ENCODE measurements around the gene PDGFRB. TPM values are rescaled to one million over a fixed set of nuclear protein-coding genes. Genes with fewer than 3 reads are reported as not detected.

PDGFRB gene
- total and polyA plus RNA-seq, 2 experiments from 2014 or later: 4.2 to 5.3 TPM

DNA sequence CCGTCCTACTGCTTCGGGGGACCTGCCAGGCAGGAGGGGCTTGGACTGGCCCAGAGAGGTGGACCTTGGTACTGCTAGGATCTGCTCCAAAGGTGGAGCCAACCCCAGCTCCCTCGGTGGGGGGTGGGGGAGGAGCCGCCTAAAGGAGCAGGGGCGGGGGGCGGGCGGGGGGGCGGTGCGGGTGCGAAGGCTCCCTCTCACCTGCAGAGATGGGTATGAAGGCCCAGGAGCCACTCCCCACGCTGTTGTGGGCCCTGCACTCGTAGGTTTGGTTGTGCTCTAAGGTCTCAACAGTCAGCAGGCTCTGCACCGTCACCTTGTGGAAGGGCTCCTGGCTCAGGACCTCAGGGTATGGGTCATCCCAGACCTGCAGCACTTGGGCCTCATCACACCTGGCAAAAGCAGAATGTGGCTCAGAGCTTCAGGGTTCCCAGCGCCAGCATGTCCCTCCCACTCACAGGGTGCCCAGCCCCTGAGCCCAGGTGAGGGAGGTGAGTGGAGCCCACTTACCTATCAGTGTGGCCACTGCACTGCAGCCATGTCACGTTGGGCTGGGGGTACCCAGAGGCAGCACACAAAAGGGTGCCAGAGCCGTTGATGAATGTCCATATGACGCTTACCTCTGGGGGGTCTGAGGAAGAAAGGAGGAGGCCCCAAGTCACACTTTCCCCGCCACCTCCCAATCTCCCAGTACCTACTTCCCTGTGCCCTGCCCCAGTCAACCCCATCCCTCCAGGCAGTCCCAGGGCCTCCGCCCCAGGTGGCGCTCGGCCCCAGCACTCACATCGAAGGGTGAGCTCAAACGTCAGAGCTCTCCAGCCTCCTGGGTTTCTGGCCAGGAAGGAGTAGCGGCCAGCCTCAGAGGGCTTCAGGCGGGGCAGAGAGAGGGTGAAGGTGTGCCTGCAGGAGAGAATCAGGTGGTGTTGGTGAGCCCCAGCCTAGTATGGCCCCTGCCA, 85.7 kb downstream of the PDGFRB start:
- DNase-seq (ENCODE audit: low read depth in 1 of 2, low spot score in 1 of 2): peak in 1 of 2 donors; percentile 17
- TF ChIP-seq, protein P1, sequence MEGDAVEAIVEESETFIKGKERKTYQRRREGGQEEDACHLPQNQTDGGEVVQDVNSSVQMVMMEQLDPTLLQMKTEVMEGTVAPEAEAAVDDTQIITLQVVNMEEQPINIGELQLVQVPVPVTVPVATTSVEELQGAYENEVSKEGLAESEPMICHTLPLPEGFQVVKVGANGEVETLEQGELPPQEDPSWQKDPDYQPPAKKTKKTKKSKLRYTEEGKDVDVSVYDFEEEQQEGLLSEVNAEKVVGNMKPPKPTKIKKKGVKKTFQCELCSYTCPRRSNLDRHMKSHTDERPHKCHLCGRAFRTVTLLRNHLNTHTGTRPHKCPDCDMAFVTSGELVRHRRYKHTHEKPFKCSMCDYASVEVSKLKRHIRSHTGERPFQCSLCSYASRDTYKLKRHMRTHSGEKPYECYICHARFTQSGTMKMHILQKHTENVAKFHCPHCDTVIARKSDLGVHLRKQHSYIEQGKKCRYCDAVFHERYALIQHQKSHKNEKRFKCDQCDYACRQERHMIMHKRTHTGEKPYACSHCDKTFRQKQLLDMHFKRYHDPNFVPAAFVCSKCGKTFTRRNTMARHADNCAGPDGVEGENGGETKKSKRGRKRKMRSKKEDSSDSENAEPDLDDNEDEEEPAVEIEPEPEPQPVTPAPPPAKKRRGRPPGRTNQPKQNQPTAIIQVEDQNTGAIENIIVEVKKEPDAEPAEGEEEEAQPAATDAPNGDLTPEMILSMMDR (IDR thresholded peaks at IDR 0.05; ENCODE audit: low read depth, low read length): no peak
- Histone ChIP-seq H3K4me3 (no peak overlapping the region), H3K4me1 (ENCODE audit: low read depth) (no peaks in the 10 kb centered on the region), H3K36me3 (no peaks in the 10 kb centered on the region), H3K27ac (no peak overlapping the region), H3K9me3 (ENCODE audit: low read depth) (no peaks in the 10 kb centered on the region), H3K27me3 (no peaks in the 10 kb centered on the region)

DNA sequence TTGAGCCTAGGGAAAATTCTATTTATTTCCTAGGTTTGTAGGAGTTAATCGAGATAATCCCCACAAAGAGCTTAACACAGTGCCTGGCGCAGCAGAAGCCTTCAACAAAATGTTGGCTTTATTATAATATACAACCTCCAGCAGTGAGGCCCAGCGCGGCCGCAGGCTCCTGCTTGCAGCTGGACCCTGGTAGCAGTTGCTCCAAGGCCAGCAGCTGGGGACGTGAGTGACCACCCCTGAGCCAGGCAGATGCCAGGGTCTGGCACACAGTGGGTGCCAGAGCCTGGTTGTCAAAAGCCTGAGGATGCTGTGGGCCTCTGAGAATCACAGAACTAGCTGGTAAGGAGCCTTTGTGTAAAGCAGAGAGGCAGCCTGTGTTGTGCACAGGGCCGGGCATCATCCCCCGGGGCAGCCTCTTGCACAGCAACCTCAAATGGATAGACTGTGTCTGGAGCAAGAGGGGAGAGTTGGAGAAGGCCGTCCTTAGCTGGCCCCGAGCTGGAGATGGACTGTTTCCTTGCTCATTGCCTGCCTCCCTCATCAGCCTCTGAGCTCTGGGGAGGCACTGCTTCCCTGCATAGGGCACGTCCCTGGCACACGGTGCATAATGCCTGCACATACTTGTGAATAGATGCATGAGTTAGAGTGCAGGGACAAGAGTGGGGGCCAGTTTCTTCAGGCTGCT, 86.5 kb downstream of the PDGFRB start:
- H3K4me1 ChIP-seq (ENCODE audit: low read depth): no peaks in the 10 kb centered on the region
- H3K36me3 ChIP-seq: no peaks in the 10 kb centered on the region
- H3K27me3 ChIP-seq: no peaks in the 10 kb centered on the region
- H3K4me3 ChIP-seq: no peak overlapping the region
- no peak overlapping the region for H3K27ac ChIP-seq
- TF ChIP-seq, protein P1 (IDR thresholded peaks at IDR 0.05; ENCODE audit: low read depth, low read length): no peak
- no peaks in the 10 kb centered on the region for H3K9me3 ChIP-seq (ENCODE audit: low read depth)
- DNase-seq (ENCODE audit: low read depth in 1 of 2, low spot score in 1 of 2): no peak

GRCh38 chr5:150068472-150068871, 87.2 kb downstream of the PDGFRB start:
- no peaks in the 10 kb centered on the region for H3K27me3 ChIP-seq
- H3K4me3 ChIP-seq: no peak overlapping the region
- no peaks in the 10 kb centered on the region for H3K36me3 ChIP-seq
- no peaks in the 10 kb centered on the region for H3K4me1 ChIP-seq (ENCODE audit: low read depth)
- H3K9me3 ChIP-seq (ENCODE audit: low read depth): no peaks in the 10 kb centered on the region
- peak; percentile 32 to 33 for DNase-seq (ENCODE audit: low read depth in 1 of 2, low spot score in 1 of 2)
- TF ChIP-seq, protein P1 (IDR thresholded peaks at IDR 0.05; ENCODE audit: low read depth, low read length): no peak
- no peak overlapping the region for H3K27ac ChIP-seq

GRCh38 chr5:150068071-150068470, 87.6 kb downstream of the PDGFRB start:
- Histone ChIP-seq H3K9me3 (ENCODE audit: low read depth) (no peaks in the 10 kb centered on the region), H3K27ac (no peak overlapping the region), H3K36me3 (no peaks in the 10 kb centered on the region), H3K4me3 (no peak overlapping the region), H3K4me1 (ENCODE audit: low read depth) (no peaks in the 10 kb centered on the region), H3K27me3 (no peaks in the 10 kb centered on the region)
- TF ChIP-seq, protein P1 (IDR thresholded peaks at IDR 0.05; ENCODE audit: low read depth, low read length): no peak
- DNase-seq (ENCODE audit: low read depth in 1 of 2, low spot score in 1 of 2): no peak

DNA sequence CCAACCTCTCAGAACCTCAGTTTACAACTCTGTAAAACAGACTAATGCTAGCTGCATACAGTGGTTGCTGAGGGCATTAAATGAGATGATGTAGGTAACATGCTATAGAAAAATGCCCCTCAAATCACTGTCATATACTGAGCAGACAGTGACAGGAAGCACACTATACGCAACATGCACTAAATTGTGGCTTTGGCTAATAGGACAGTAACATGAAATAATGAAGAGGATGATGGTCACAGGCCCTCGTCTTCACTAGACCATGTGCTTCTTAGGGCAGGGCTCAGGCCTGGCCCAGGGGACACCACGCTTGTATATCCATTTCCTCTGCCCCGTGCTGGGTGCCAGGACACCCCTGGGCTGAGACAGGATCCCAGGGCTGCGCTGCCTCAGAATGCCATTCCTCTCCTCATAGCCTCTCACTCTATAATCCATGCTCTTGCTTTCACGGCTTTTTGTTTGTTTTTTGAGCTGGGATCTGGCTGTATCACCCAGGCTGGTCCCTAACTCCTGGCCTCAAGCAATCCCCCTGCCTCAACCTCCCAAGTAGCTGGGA, 88.2 kb downstream of the PDGFRB start:
- Histone ChIP-seq H3K9me3 (ENCODE audit: low read depth) (no peaks in the 10 kb centered on the region), H3K27ac (no peak overlapping the region), H3K27me3 (no peaks in the 10 kb centered on the region), H3K36me3 (no peaks in the 10 kb centered on the region), H3K4me3 (no peak overlapping the region), H3K4me1 (ENCODE audit: low read depth) (no peaks in the 10 kb centered on the region)
- no peak for DNase-seq (ENCODE audit: low read depth in 1 of 2, low spot score in 1 of 2)
- TF ChIP-seq, protein P1 (IDR thresholded peaks at IDR 0.05; ENCODE audit: low read depth, low read length): no peak

All from cardiac muscle cell (in vitro differentiated cells and primary cell).